Hepatocyte (in vitro differentiated cells): ENCODE data around the gene VPS72.

ENCODE experiments used
- EZH2 ChIP-seq: fragments of 200-600 bp; sonication (generic); IDR thresholded peaks from 2 replicates; pipeline ENCODE4 v1.6.1; 2016; ENCODE audit warnings: antibody characterized with exemption, mild to moderate bottlenecking, borderline replicate concordance
- EZH2phosphoT487 ChIP-seq: fragments of 200-600 bp; sonication (generic); IDR thresholded peaks from one replicate; pipeline ENCODE4 v1.6.1; 2018; ENCODE audit warnings: antibody characterized with exemption, mild to moderate bottlenecking, low read depth, moderate library complexity; ENCODE audit not compliant: unreplicated experiment, severe bottlenecking
- TF ChIP-seq, protein P1 (sequence below): fragments of 200-600 bp; sonication (generic); IDR thresholded peaks from 2 replicates; pipeline ENCODE4 v1.5.1; 2016; ENCODE audit warnings: antibody characterized with exemption, mild to moderate bottlenecking; ENCODE audit not compliant: poor library complexity

- TF ChIP-seq, protein P1, sequence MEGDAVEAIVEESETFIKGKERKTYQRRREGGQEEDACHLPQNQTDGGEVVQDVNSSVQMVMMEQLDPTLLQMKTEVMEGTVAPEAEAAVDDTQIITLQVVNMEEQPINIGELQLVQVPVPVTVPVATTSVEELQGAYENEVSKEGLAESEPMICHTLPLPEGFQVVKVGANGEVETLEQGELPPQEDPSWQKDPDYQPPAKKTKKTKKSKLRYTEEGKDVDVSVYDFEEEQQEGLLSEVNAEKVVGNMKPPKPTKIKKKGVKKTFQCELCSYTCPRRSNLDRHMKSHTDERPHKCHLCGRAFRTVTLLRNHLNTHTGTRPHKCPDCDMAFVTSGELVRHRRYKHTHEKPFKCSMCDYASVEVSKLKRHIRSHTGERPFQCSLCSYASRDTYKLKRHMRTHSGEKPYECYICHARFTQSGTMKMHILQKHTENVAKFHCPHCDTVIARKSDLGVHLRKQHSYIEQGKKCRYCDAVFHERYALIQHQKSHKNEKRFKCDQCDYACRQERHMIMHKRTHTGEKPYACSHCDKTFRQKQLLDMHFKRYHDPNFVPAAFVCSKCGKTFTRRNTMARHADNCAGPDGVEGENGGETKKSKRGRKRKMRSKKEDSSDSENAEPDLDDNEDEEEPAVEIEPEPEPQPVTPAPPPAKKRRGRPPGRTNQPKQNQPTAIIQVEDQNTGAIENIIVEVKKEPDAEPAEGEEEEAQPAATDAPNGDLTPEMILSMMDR, result no peak
- no peak for TF ChIP-seq EZH2
- no peak for TF ChIP-seq EZH2phosphoT487
Observed at GRCh38 chr1:151165281-151165737, 24.7 kb downstream of the VPS72 start.
